ENCODE results near the gene FOXJ2.
"Not testable (repeated sequence)": the region's sequence is repeated elsewhere in the genome, so short reads cannot be mapped to it uniquely, and the experiment has no call there.

FOXJ2 gene

GRCh38 chr12:8069582-8069981 lies 37.1 kb downstream of the FOXJ2 start:
- no peak for DNase-seq (ENCODE audit: low read depth)
- no peak overlapping the region for H3K4me3 ChIP-seq (ENCODE audit: control insufficient read depth, low read depth, low read length)
- TF ChIP-seq CTCF (IDR thresholded peaks at IDR 0.05; ENCODE audit: control insufficient read depth, insufficient read depth, low read depth, low read length, missing control alignments), result no peak

- DNase-seq (ENCODE audit: low read depth); H3K4me3 ChIP-seq (ENCODE audit: control insufficient read depth, low read depth, low read length): not testable (repeated sequence)
Observed at GRCh38 chr12:8071820-8072219, 39.3 kb downstream of the FOXJ2 start.

GRCh38 chr12:8075935-8076334 lies 43.4 kb downstream of the FOXJ2 start:
- no peak for TF ChIP-seq CTCF (IDR thresholded peaks at IDR 0.05; ENCODE audit: control insufficient read depth, insufficient read depth, low read depth, low read length, missing control alignments)

GRCh38 chr12:8076366-8076765 lies 43.9 kb downstream of the FOXJ2 start:
- DNase-seq (ENCODE audit: low read depth), result no peak
- no peak overlapping the region for H3K4me3 ChIP-seq (ENCODE audit: control insufficient read depth, low read depth, low read length)
- no peak for TF ChIP-seq CTCF (IDR thresholded peaks at IDR 0.05; ENCODE audit: control insufficient read depth, insufficient read depth, low read depth, low read length, missing control alignments)

More at GRCh38 chr12:8075935-8076334, 43.4 kb downstream of the FOXJ2 start:
- no peak overlapping the region for H3K4me3 ChIP-seq (ENCODE audit: control insufficient read depth, low read depth, low read length)
- no peak for DNase-seq (ENCODE audit: low read depth)

GRCh38 chr12:8077207-8077606 lies 44.7 kb downstream of the FOXJ2 start:
- no peak for TF ChIP-seq CTCF (IDR thresholded peaks at IDR 0.05; ENCODE audit: control insufficient read depth, insufficient read depth, low read depth, low read length, missing control alignments)
- H3K4me3 ChIP-seq (ENCODE audit: control insufficient read depth, low read depth, low read length), result no peak overlapping the region
- DNase-seq (ENCODE audit: low read depth), result peak; percentile 24

- peak; percentile 49 for DNase-seq (ENCODE audit: low read depth)
- H3K4me3 ChIP-seq (ENCODE audit: control insufficient read depth, low read depth, low read length), result no peak overlapping the region
- TF ChIP-seq CTCF (IDR thresholded peaks at IDR 0.05; ENCODE audit: control insufficient read depth, insufficient read depth, low read depth, low read length, missing control alignments), result peak; percentile 63
Observed at GRCh38 chr12:8078398-8078797, 45.9 kb downstream of the FOXJ2 start.

- no peak overlapping the region for H3K4me3 ChIP-seq (ENCODE audit: control insufficient read depth, low read depth, low read length)
- TF ChIP-seq CTCF (IDR thresholded peaks at IDR 0.05; ENCODE audit: control insufficient read depth, insufficient read depth, low read depth, low read length, missing control alignments), result no peak
- no peak for DNase-seq (ENCODE audit: low read depth)
Observed at GRCh38 chr12:8078916-8079315, 46.4 kb downstream of the FOXJ2 start.

All from AG09309 (cell line).